Activated CD8-positive, alpha-beta memory T cell treated with anti-CD3 and anti-CD28 coated beads, Interleukin-2, amount 10 ng/mL, durations not matched to agents 7 days and 5 days (primary cell): ENCODE results near the gene ARGLU1. TPM values are rescaled to one million over a fixed set of nuclear protein-coding genes. Genes with fewer than 3 reads are reported as not detected.

Source experiments
- ATAC-seq: fragments of 150-1000 bp; cut with Tn5 transposase; one replicate; pipeline ENCODE4 v1.10.0; 2021; ENCODE audit warnings: moderate library complexity
- CTCF ChIA-PET: fragments of 350-600 bp; sonication (Branson Sonifier 250); formaldehyde crosslinking; loops from one replicate; lab custom pipeline; 2021; ENCODE audit warnings: antibody characterized with exemption; lab: Charles Lee
- DNase-seq: peaks from one replicate; pipeline ENCODE4 v3.0.0-alpha.2; 2020
- H3K27ac Mint-ChIP-seq: one replicate; pipeline ENCODE4 v1.8.0; 2021; ENCODE audit warnings: mild to moderate bottlenecking, mixed read lengths
- H3K27me3 Mint-ChIP-seq: one replicate; pipeline ENCODE4 v1.8.0; 2021; ENCODE audit warnings: mixed read lengths
- H3K36me3 Mint-ChIP-seq: one replicate; pipeline ENCODE4 v1.8.0; 2021; ENCODE audit warnings: mild to moderate bottlenecking, mixed read lengths
- H3K4me1 Mint-ChIP-seq: one replicate; pipeline ENCODE4 v1.8.0; 2021; ENCODE audit warnings: mixed read lengths
- H3K4me3 Mint-ChIP-seq: one replicate; pipeline ENCODE4 v1.8.0; 2021; ENCODE audit warnings: mild to moderate bottlenecking, moderate library complexity, mixed read lengths
- H3K9me3 Mint-ChIP-seq: one replicate; pipeline ENCODE4 v1.8.0; 2022; ENCODE audit warnings: low read depth, mixed read lengths
- total RNA-seq, 2 experiments: library from RNA; stranded (reverse); gene quantifications; one replicate each; pipeline ENCODE4 v1.2.3, GENCODE V29; 2021

The ARGLU1 gene
- total RNA-seq, 2 experiments from 2014 or later, result 111 to 138 TPM

- ATAC-seq, result no peak
- Mint-ChIP-seq H3K4me3 (no peak overlapping the region), H3K4me1 (peaks cover 21% of the 10 kb centered on the region), H3K36me3 (no peaks in the 10 kb centered on the region), H3K27me3 (peaks cover 67% of the 10 kb centered on the region), H3K27ac (no peak overlapping the region), H3K9me3 (no peaks in the 10 kb centered on the region)
- CTCF ChIA-PET, result no interaction called here
- no peak for DNase-seq
Measured at GRCh38 chr13:106492588-106493475, 75.1 kb downstream of the ARGLU1 start.

GRCh38 chr13:106491928-106492587 is 75.9 kb downstream of the ARGLU1 start:
- Mint-ChIP-seq H3K36me3 (no peaks in the 10 kb centered on the region), H3K4me3 (no peak overlapping the region), H3K9me3 (no peaks in the 10 kb centered on the region), H3K27ac (no peak overlapping the region), H3K4me1 (peaks cover 21% of the 10 kb centered on the region), H3K27me3 (peaks cover 61% of the 10 kb centered on the region)
- no peak for ATAC-seq
- CTCF ChIA-PET, result no interaction called here
- no peak for DNase-seq

Other genes starting within 250 kb of the ARGLU1 start
- gene EFNB2, start 32.5 kb downstream of the ARGLU1 start, total RNA-seq, result under 1 TPM in 1 of 2 experiments, not detected in 1; 0.14 TPM